ENCODE data around the gene CBLC.

DNA sequence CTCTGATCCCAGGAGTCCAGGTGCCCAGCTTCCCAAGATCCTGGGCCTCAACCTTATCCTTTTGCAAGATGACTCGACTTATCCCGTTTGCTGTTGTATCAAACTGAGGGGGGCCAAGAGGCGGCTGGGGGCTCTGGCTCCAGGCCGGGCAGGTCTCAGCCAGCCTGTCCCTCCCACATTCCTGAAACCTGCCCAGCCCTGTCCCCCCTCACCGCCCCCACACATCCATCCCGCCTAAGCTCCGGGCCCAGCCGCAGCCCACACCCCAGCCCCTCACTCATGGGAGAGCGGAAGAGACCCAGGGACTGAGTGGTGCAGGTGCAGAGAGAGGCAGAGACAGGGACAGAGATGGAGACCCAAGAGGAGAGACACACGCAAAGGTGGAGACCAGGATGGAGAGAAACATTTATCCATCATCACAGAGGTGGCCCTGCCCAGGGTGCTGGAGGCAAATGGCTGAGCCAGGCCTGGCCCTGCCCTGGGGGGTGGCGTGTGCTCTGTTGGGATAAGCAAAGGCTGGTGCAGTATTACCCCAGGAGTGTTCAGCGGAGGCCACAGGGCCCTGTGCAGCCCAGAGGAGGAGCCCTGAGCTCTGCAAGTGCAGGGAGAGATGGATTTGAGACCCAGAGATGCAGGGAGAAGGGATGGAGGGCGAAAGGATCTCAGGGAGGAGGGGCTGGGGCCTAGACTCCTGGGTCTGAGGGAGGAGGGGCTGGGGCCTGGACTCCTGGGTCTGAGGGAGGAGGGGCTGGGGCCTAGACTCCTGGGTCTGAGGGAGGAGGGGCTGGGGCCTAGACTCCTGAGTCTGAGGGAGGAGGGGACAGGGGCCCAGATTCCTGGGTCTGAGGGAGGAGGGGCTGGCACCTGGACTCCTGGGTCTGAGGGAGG is 32.8 kb downstream of the CBLC start:
- TF ChIP-seq, protein P1, sequence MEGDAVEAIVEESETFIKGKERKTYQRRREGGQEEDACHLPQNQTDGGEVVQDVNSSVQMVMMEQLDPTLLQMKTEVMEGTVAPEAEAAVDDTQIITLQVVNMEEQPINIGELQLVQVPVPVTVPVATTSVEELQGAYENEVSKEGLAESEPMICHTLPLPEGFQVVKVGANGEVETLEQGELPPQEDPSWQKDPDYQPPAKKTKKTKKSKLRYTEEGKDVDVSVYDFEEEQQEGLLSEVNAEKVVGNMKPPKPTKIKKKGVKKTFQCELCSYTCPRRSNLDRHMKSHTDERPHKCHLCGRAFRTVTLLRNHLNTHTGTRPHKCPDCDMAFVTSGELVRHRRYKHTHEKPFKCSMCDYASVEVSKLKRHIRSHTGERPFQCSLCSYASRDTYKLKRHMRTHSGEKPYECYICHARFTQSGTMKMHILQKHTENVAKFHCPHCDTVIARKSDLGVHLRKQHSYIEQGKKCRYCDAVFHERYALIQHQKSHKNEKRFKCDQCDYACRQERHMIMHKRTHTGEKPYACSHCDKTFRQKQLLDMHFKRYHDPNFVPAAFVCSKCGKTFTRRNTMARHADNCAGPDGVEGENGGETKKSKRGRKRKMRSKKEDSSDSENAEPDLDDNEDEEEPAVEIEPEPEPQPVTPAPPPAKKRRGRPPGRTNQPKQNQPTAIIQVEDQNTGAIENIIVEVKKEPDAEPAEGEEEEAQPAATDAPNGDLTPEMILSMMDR (IDR thresholded peaks at IDR 0.05; ENCODE audit: poor library complexity, severe bottlenecking), result no peak
- TF ChIP-seq POLR2AphosphoS5 (IDR thresholded peaks at IDR 0.05) (no peak), EP300 (conservative IDR thresholded peaks at IDR 0.05; ENCODE audit: poor library complexity, severe bottlenecking) (no peak), EZH2 (IDR thresholded peaks at IDR 0.05; ENCODE audit: borderline replicate concordance, insufficient read depth, low read length, poor library complexity, severe bottlenecking) (no peak), MXI1 (conservative IDR thresholded peaks at IDR 0.05; ENCODE audit: poor library complexity, severe bottlenecking) (no peak), TAF1 (IDR thresholded peaks at IDR 0.05; ENCODE audit: low read depth) (no peak)
- TF ChIP-seq, protein P2, sequence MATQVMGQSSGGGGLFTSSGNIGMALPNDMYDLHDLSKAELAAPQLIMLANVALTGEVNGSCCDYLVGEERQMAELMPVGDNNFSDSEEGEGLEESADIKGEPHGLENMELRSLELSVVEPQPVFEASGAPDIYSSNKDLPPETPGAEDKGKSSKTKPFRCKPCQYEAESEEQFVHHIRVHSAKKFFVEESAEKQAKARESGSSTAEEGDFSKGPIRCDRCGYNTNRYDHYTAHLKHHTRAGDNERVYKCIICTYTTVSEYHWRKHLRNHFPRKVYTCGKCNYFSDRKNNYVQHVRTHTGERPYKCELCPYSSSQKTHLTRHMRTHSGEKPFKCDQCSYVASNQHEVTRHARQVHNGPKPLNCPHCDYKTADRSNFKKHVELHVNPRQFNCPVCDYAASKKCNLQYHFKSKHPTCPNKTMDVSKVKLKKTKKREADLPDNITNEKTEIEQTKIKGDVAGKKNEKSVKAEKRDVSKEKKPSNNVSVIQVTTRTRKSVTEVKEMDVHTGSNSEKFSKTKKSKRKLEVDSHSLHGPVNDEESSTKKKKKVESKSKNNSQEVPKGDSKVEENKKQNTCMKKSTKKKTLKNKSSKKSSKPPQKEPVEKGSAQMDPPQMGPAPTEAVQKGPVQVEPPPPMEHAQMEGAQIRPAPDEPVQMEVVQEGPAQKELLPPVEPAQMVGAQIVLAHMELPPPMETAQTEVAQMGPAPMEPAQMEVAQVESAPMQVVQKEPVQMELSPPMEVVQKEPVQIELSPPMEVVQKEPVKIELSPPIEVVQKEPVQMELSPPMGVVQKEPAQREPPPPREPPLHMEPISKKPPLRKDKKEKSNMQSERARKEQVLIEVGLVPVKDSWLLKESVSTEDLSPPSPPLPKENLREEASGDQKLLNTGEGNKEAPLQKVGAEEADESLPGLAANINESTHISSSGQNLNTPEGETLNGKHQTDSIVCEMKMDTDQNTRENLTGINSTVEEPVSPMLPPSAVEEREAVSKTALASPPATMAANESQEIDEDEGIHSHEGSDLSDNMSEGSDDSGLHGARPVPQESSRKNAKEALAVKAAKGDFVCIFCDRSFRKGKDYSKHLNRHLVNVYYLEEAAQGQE (IDR thresholded peaks at IDR 0.05; ENCODE audit: borderline replicate concordance), result no peak

Data from neural cell (in vitro differentiated cells).